HepG2 (cell line): ENCODE data around the gene ACOT8. TPM values are rescaled to one million over a fixed set of nuclear protein-coding genes. Genes with fewer than 3 reads are reported as not detected.

Source experiments
- AGO2 ChIP-seq: fragments of 200-400 bp; formaldehyde crosslinking; optimal IDR thresholded peaks from 2 replicates; pipeline ENCODE3; 2017; ENCODE audit warnings: mild to moderate bottlenecking, low read depth, low read length, moderate library complexity
- ARID2 ChIP-seq: sonication (generic); formaldehyde crosslinking; IDR thresholded peaks from 2 replicates; pipeline ENCODE4 v1.8.1; 2022; ENCODE audit warnings: mild to moderate bottlenecking, missing genetic modification reagents, borderline replicate concordance
- ATF1 ChIP-seq: IDR thresholded peaks from 2 replicates; pipeline ENCODE4 v1.6.1; 2016; ENCODE audit warnings: mild to moderate bottlenecking, control low read depth
- BORCS8-MEF2B ChIP-seq: sonication (generic); formaldehyde crosslinking; IDR thresholded peaks from 2 replicates; pipeline ENCODE4 v1.8.0; 2022; ENCODE audit warnings: mild to moderate bottlenecking, missing genetic modification reagents
- BRCA1 ChIP-seq: sonication (generic); formaldehyde crosslinking; IDR thresholded peaks from 2 replicates; pipeline ENCODE4 v1.4.0; 2020; ENCODE audit warnings: missing genetic modification reagents
- BRF2 ChIP-seq: sonication (generic); formaldehyde crosslinking; IDR thresholded peaks from 2 replicates; pipeline ENCODE4 v1.8.1; 2022; ENCODE audit warnings: mild to moderate bottlenecking, missing genetic modification reagents
- FUBP1 ChIP-seq: sonication (generic); formaldehyde crosslinking; IDR thresholded peaks from 2 replicates; pipeline ENCODE4 v1.5.1; 2020; ENCODE audit warnings: missing genetic modification reagents, mild to moderate bottlenecking, borderline replicate concordance
- MXD3 ChIP-seq: IDR thresholded peaks from 2 replicates; pipeline ENCODE4 v1.6.1; 2016; ENCODE audit warnings: mild to moderate bottlenecking, missing biosample characterization, missing genetic modification reagents
- PBX3 ChIP-seq: sonication (generic); formaldehyde crosslinking; IDR thresholded peaks from 2 replicates; pipeline ENCODE4 v1.8.1; 2023; ENCODE audit warnings: missing genetic modification reagents, inconsistent platforms, borderline replicate concordance
- PHF8 ChIP-seq: sonication (generic); formaldehyde crosslinking; IDR thresholded peaks from 2 replicates; pipeline ENCODE4 v1.5.0; 2020; ENCODE audit warnings: missing genetic modification reagents
- REST ChIP-seq, 2 experiments: IDR thresholded peaks; 2 replicates each; pipeline ENCODE4 v1.6.1; 2011 to 2012; ENCODE audit warnings: low read length in 2 of 2, borderline replicate concordance in 1 of 2, low read depth in 1 of 2, mild to moderate bottlenecking in 1 of 2, moderate library complexity in 1 of 2
- THYN1 ChIP-seq: sonication (generic); formaldehyde crosslinking; IDR thresholded peaks from 2 replicates; pipeline ENCODE4 v1.8.1; 2023; ENCODE audit warnings: low read depth, mild to moderate bottlenecking, moderate library complexity, missing genetic modification reagents, borderline replicate concordance
- ZBTB7B ChIP-seq: sonication (generic); formaldehyde crosslinking; IDR thresholded peaks from 2 replicates; pipeline ENCODE4 v1.4.0; 2020; ENCODE audit warnings: missing genetic modification reagents
- ZNF296 ChIP-seq: sonication (generic); formaldehyde crosslinking; conservative IDR thresholded peaks from 2 replicates; pipeline ENCODE4 v1.5.0; 2020; ENCODE audit warnings: mild to moderate bottlenecking, missing genetic modification reagents
- ZNF549 ChIP-seq: sonication (generic); formaldehyde crosslinking; IDR thresholded peaks from 2 replicates; pipeline ENCODE4 v1.5.0; 2020; ENCODE audit warnings: missing genetic modification reagents
- ZNF567 ChIP-seq: sonication (generic); formaldehyde crosslinking; IDR thresholded peaks from 2 replicates; pipeline ENCODE4 v1.8.1; 2023; ENCODE audit warnings: mild to moderate bottlenecking, missing genetic modification reagents, borderline replicate concordance
- ZNF709 ChIP-seq: sonication (generic); formaldehyde crosslinking; IDR thresholded peaks from 2 replicates; pipeline ENCODE4 v1.5.0; 2020; ENCODE audit warnings: mild to moderate bottlenecking, missing genetic modification reagents
- polyA plus RNA-seq, 8 experiments: library from polyadenylated mRNA; depleted of rRNA in 3 of 8; stranded (reverse) in 7 of 8; unstranded in 1 of 8; fragments of >200 nt; fragmentation: Illumina TruSeq in 4 of 8; extraction: Trizol in 4 of 8; gene quantifications; 2 replicates each; pipeline versions ENCODE4 v1.2.1 to v1.2.3, GENCODE V29; 2011 to 2016; ENCODE audit warnings: low read depth in 4 of 8, missing spikeins in 1 of 8, mixed read lengths in 1 of 8; ENCODE audit not compliant: insufficient read depth in 1 of 8
- total RNA-seq, 5 experiments: library from RNA; depleted of rRNA; stranded (reverse); fragments of >200 nt; fragmentation: Illumina TruSeq; extraction: Trizol; gene quantifications; 2 replicates each; pipeline ENCODE4 v1.2.3, GENCODE V29; 2016; ENCODE audit warnings: low read depth in 1 of 5
- TF ChIP-seq, protein P1 (sequence below): sonication (generic); formaldehyde crosslinking; IDR thresholded peaks from 2 replicates; pipeline ENCODE4 v1.5.0; 2020; ENCODE audit warnings: mild to moderate bottlenecking, missing genetic modification reagents

Gene ACOT8
- total and polyA plus RNA-seq, 2 of the 13 experiments (the other 11 are each of a cell fraction or from before 2014, with no cell fraction given): 31.4 to 45.5 TPM

DNA sequence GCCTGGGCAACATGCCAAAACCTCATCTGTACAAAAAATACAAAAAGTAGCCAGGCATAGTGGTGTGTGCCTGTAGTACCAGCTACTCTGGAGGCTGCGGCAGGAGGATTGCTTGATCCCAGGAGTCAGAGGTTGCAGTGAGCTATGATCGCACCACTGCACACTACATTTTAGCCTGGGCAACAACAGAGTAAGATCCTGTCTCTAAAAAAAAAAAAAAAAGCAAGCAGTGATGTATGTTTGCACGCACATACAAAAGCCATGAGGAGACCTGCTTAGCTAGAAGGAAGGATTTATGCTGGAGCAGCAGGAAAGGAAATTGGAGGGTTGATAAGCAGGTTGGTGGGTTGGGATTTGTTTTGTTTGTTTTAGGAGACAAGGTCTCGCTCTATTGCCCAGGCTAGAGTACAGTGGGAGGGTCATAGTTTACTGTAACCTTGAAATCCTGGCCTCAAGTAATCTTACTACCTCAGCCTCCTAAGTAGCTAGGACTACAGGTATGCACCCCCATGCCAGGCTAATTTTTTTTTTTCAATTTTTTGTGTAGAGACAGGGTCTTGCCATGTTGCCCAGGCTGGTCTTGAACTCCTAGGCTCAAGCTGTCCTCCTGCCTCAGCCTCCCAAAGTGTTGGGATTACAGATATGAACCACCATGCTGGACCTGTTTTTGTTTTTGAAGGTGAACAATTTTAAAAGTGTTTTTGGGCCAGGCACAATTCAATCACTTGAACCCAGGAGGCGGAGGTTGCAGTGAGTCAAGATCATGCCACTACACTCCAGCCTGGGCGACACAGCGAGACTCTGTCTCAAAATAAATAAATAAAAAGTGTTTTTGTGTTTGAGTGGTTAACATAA, 4.3 kb upstream of the ACOT8 start (continued):
- TF ChIP-seq MXD3 (no peak), FUBP1 (CRISPR knock-in tag) (no peak), REST (IDR thresholded peaks at IDR 0.05; ENCODE audit: borderline replicate concordance in 1 of 2, low read depth in 1 of 2, low read length in 2 of 2) (no peak), ZNF549 (CRISPR knock-in tag) (no peak), PHF8 (CRISPR knock-in tag) (no peak), PBX3 (no peak), THYN1 (CRISPR knock-in tag) (no peak), ZBTB7B (CRISPR knock-in tag) (peak; percentile 67; the same call in 1 of the 2 replicates), ZNF296 (CRISPR knock-in tag) (no peak), BRCA1 (CRISPR knock-in tag) (no peak), ZNF709 (CRISPR knock-in tag) (no peak), AGO2 (no peak), BRF2 (CRISPR knock-in tag) (no peak), ZNF567 (CRISPR knock-in tag) (no peak; the same call in 1 of the 2 replicates), ATF1 (CRISPR knock-in tag) (no peak), ARID2 (CRISPR knock-in tag) (no peak), BORCS8-MEF2B (no peak; the same call in 1 of the 2 replicates)
- TF ChIP-seq, protein P1, sequence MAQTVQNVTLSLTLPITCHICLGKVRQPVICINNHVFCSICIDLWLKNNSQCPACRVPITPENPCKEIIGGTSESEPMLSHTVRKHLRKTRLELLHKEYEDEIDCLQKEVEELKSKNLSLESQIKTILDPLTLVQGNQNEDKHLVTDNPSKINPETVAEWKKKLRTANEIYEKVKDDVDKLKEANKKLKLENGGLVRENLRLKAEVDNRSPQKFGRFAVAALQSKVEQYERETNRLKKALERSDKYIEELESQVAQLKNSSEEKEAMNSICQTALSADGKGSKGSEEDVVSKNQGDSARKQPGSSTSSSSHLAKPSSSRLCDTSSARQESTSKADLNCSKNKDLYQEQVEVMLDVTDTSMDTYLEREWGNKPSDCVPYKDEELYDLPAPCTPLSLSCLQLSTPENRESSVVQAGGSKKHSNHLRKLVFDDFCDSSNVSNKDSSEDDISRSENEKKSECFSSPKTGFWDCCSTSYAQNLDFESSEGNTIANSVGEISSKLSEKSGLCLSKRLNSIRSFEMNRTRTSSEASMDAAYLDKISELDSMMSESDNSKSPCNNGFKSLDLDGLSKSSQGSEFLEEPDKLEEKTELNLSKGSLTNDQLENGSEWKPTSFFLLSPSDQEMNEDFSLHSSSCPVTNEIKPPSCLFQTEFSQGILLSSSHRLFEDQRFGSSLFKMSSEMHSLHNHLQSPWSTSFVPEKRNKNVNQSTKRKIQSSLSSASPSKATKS: no peak
